Muscle of back (tissue), 11 donors: ENCODE data around the gene KCTD16. TPM values are rescaled to one million over a fixed set of nuclear protein-coding genes. Genes with fewer than 3 reads are reported as not detected.

Experiments
- DNase-seq, 3 donors: peaks; one replicate each; pipeline versions ENCODE4 v3.0.0 to v3.0.0-alpha.2; 2013
- polyA plus RNA-seq, 10 donors: library from polyadenylated mRNA; unstranded; fragments of 120-200 nt; gene quantifications; one replicate each; pipeline ENCODE4 v1.2.1, GENCODE V29; 2013; ENCODE audit not compliant: insufficient read length in 10 of 10

The KCTD16 gene
- polyA plus RNA-seq, 10 donors = 0.05 to 0.19 (median 0.09) TPM

DNA sequence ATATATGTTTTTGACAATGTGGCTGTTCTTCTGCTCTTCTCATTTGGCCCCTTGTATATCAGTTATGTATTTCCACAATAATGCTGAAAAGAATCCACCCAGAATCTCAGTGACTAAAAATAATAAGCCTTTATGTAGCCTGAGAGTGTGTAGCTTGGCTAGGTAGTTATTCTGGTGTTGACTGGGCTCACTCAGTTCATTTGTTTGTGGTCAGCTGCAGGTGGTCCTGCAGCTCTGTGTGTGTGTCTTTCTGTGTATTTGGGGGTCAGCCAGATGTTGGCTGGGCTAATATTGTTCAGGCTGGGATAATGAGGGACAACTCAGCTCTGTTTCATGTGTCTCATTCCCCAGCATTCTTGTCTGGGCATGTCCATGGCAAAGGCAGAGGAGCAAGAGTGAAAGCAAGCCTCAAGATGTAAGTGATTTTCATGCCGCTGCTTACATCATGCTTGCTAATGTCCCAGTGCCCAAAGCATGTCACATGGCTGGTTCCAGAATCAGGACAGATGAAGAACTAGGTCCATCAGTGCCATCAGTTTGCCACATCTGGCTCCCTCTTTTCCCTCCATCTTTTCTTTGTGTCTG, 162.8 kb downstream of the KCTD16 start:
- no peak for DNase-seq

DNA sequence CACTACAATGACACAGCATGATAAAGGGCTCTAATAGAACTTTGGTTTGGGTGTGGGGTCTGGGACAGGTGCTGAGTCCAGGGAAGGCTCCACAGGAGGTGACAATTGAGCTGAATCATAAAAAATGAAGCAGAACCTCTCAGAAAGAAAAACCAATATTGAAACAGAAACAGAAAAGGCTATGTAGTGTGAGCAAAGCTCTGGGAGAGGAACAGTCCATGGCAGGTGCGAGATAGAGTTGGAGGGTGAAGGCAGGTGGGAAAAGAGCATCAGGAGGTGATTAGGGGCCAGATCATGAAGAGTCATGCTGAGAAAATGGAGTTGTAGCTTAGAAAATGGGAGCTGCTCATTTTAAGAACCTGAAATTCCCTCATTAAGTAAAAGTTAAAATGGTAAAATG, 164.9 kb downstream of the KCTD16 start:
- DNase-seq = no peak

DNA sequence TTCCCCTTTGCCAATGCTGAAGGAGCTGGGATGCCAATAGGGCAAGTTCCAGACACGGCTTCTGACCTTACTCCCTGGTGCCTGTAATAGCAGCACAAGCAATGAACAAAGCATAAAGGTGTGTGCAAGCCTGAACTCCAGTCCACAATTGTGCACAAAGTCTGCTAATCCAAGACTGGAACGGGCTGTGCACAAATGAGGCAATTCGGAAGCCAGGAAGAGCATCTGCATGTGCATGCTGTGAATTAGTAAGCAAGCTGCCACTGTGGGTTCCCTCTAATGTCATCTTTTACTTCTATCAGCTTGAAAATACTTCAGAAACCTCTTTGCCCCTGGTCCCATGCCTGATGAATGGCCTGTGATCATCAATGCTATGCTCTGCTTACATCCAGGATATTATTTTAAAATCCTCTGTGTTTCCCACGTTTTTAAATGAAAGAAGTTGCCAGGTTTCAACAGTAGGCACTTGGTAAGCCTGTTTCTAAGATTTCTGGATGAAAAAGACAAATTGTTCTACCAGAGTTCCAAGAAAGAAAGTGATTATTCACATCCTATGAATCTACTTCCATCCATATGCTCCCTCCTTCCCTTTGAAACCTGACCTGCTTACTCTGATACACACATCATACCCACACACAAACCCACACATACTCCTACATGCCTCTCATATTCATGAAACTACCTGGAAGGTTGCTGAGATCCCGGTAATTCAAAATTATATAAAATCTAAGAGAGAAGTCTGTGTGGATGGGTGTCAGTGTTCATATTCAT, 165.7 kb downstream of the KCTD16 start:
- no peak for DNase-seq

- no peak for DNase-seq
Measured at GRCh38 chr5:144352330-144352729, 181.7 kb downstream of the KCTD16 start.

GRCh38 chr5:144352732-144353317, 182.2 kb downstream of the KCTD16 start:
- no peak for DNase-seq

DNA sequence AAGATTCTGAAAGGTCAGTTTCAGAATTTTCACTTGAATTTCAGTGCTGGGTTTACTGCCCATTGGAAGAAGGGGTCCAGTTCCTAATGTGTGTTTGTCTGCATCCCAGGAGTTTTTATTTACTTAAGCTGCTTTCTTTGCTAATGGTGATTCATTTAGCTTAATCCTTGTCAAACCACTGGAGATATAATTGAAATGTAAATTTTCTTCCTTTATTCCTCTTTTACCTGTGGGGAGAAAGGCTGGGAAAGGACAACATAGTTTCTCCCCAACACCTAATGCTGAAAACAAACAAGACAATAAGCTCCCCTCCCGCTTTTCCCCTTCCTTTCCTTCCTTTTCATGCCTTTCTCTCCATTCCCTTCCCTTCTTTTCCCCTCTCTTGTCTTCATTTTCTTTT, 185.8 kb downstream of the KCTD16 start:
- no peak for DNase-seq

- DNase-seq = no peak
Measured at GRCh38 chr5:144361406-144361805, 190.7 kb downstream of the KCTD16 start.

GRCh38 chr5:144365885-144366284, 195.2 kb downstream of the KCTD16 start:
- no peak for DNase-seq

DNA sequence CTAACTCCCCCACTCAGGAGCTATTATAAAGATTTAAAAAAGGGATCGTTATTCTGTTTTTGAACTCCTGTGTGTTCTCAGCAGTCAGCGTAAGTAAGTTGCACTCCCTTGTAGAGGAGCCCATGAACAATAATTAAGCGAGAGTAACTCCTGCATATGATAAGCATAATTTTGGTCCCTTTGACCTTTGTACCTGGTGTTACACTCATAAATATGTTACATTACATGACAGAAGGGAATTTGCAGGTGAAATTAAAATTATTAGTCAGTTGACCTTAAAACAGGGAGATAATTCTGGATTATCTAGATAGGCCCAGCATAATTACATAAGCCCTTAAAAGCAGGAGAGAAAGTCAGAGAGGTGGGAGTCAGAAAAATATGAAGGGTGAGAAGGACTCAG, 197.3 kb downstream of the KCTD16 start:
- DNase-seq = no peak

DNA sequence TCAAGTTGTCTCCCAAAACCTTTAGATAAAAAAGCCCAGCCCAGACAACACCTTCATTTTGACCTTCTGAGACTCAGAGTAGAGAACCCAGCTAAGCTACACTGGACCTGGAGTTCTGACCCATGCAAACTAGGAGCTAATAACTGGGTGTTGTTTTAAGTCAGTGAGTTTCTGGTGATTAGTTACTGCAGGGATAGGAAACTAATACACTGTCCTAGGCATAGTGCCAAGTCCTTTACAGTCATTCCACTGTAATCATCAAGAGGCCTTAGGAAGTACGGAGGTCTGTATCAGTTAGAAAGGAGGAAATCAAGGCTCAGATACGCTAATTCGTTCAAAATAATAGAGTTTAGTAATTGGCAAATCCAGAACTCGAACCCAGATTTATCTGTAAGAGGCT, 197.9 kb downstream of the KCTD16 start:
- peak in 2 of 3 donors; percentile 6 to 18 for DNase-seq

DNA sequence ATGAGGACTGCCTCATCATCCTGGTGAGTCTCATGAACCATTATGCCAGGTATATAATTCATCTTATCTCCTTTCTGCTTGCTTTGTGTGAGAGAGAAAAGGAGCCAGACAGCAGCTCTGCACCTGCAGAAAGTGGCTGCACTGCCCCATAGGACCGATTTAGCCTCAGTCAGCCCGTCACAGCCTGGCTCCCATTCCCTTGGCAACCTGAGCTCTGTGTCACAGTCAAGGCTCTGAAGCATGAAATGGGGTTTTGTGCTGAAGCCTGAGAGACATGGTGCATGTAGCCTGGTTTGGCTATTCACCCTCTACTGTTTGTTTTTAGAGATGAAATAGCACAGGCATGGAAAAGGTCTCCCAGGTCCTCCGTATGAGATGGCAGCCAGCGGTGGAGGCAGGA, 198.3 kb downstream of the KCTD16 start:
- no peak for DNase-seq

- DNase-seq = no peak
Measured at GRCh38 chr5:144370273-144370672, 199.6 kb downstream of the KCTD16 start.

GRCh38 chr5:144374637-144375036, 204.0 kb downstream of the KCTD16 start:
- DNase-seq = no peak

GRCh38 chr5:144377207-144377606, 206.5 kb downstream of the KCTD16 start:
- DNase-seq = no peak

- no peak for DNase-seq
Measured at GRCh38 chr5:144378681-144379080, 208.0 kb downstream of the KCTD16 start.

GRCh38 chr5:144385597-144385996, 214.9 kb downstream of the KCTD16 start:
- no peak for DNase-seq

DNA sequence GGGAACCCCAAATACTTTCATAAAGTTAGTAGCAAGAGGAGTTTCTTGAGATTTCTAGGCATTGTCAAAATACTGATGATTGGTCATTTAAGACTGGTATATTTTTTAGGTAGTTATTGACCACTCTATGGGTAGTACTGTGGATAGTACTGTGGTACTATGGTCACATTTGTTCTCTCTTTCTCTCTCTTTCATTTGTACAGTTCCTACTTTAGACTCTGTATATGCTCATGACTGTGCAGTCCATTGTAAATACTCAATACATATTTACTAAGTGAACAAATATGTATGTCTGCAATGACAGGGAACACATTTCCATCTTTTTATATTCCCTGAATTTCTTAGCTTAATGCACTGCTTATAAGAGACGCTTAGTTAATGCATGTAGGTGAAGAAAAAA, 215.6 kb downstream of the KCTD16 start:
- DNase-seq = no peak

- DNase-seq = no peak
Measured at GRCh38 chr5:144390133-144390532, 219.5 kb downstream of the KCTD16 start.

DNA sequence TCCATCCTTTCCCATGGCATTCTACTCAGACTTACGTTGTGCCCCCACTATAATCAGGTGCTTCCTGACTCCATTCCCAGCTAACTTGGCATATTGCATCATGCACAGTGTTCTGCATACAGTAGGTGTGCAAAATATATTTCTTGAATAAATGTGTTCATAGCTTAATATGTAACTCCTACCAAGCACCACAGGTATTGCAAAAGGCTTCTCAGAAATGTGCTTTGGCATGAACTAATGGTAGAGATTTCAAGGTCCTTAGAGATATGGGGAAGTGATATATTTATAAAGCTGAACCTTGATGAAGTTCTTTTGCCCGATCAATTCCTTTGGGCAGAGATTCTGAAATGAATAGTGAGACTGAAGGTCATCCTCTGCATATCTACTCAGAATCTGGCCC, 220.4 kb downstream of the KCTD16 start:
- no peak for DNase-seq

DNA sequence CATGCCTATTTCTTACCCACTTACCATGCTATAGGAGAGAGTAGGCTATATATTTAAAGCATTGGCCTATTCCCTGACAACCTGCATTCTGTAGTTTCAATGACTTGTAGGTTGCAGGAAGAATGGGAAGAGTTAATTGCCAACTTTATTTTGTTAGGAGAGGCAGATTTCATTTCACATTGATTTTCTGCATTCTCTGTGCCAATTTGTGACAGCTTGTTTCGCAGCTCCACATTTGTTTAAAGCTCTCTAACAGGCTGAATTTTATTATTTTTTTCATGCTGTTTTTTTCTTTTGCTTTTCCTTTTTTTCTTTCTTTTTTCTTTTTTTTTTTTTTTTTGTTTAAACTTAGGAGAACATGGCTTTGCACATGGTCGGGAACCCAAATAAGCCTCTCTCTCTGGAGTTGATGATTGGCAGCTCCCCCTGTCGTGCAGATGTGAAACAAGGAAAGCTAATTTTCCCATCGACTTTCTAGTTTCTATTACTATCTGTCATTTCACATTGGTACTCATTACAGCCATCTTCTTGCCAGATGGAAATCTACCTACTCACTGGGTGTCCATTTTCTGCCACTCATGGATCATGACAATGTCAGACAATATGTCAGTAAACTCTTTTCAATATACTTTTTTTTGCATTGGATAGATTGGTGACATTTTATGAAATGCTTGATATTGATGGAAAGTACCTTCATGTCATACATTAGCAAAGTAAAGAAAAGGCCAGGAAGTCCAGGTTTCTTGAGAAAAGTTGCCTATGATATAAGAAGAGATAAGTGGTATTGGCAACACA, 223.2 kb downstream of the KCTD16 start:
- DNase-seq = no peak

DNA sequence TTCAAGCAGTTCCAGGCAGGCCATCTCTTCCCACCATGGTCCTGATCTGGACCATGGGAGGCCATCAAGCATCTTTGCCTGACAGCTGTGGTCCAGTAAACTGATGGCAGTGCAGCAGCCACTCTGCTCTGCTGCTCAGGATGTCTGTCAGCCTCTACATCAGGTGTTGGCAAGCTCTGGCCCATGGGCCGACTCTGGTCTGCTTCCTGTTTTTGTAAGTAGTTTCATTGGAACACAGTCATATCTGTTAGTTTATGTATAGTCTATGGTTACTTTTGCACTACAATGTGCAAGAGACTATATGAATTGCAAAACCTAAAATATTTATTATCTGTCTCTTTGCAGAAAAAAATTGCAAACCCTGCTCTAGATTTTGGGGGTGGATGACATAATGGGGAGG, 225.0 kb downstream of the KCTD16 start:
- no peak for DNase-seq

GRCh38 chr5:144403058-144403457, 232.4 kb downstream of the KCTD16 start:
- no peak for DNase-seq
